DND-41 (cell line): ENCODE measurements around the gene PHF2.

ENCODE experiments used
- CTCF ChIP-seq: IDR thresholded peaks from 2 replicates; pipeline ENCODE4 v1.5.1; 2012; ENCODE audit warnings: borderline replicate concordance, low read length, moderate library complexity, mild to moderate bottlenecking; ENCODE audit not compliant: poor library complexity, severe bottlenecking; ENCODE audit errors: extremely low read depth
- EZH2 ChIP-seq: IDR thresholded peaks from 3 replicates; pipeline ENCODE4 v1.6.1; 2012; ENCODE audit warnings: borderline replicate concordance, low read depth, mild to moderate bottlenecking, moderate library complexity, low read length, inconsistent platforms; ENCODE audit not compliant: severe bottlenecking

GRCh38 chr9:93709600-93710369 lies 133.4 kb downstream of the PHF2 start:
- no peak for TF ChIP-seq CTCF
- no peak for TF ChIP-seq EZH2
